Kidney epithelial cell (primary cell): ENCODE data around the gene NLRP6. TPM values are rescaled to one million over a fixed set of nuclear protein-coding genes. Genes with fewer than 3 reads are reported as not detected.

ENCODE experiments used
- DNase-seq: peaks from one replicate; pipeline ENCODE4 v3.0.0-alpha.2; 2010; ENCODE audit warnings: low read depth
- H3K27me3 ChIP-seq: 2 replicates; pipeline ENCODE4 v1.6.0; 2011; ENCODE audit warnings: low read length; ENCODE audit not compliant: control insufficient read depth, insufficient read depth
- H3K36me3 ChIP-seq: 2 replicates; pipeline ENCODE4 v1.5.1; 2011; ENCODE audit warnings: low read length; ENCODE audit not compliant: control insufficient read depth, insufficient read depth
- H3K4me3 ChIP-seq: 2 replicates; pipeline ENCODE4 v1.5.1; 2011; ENCODE audit warnings: low read depth, mild to moderate bottlenecking, control low read depth, low read length
- CTCF ChIP-seq: IDR thresholded peaks from 2 replicates; pipeline ENCODE4 v1.5.1; 2011; ENCODE audit warnings: mild to moderate bottlenecking, moderate library complexity, low read length, control low read depth, inconsistent platforms; ENCODE audit not compliant: insufficient read depth, poor library complexity, severe bottlenecking
- total RNA-seq: library from RNA; depleted of rRNA; stranded (reverse); fragments of >200 nt; gene quantifications from 2 replicates; pipeline ENCODE4 v1.2.3, GENCODE V29; 2015

The NLRP6 gene
- total RNA-seq, 1 donor from 2014 or later = not detected

GRCh38 chr11:297586-298405, 19.6 kb downstream of the NLRP6 start:
- H3K4me3 ChIP-seq = no peak overlapping the region
- no peak for DNase-seq
- no peaks in the 10 kb centered on the region for H3K36me3 ChIP-seq
- H3K27me3 ChIP-seq = peaks cover 32% of the 10 kb centered on the region
- no peak for TF ChIP-seq CTCF

GRCh38 chr11:298406-299065, 20.3 kb downstream of the NLRP6 start:
- H3K4me3 ChIP-seq = no peak overlapping the region
- no peaks in the 10 kb centered on the region for H3K36me3 ChIP-seq
- no peak for DNase-seq
- peaks cover 32% of the 10 kb centered on the region for H3K27me3 ChIP-seq
- TF ChIP-seq CTCF = no peak

- no peak for TF ChIP-seq CTCF
- no peak for DNase-seq
- Histone ChIP-seq H3K36me3 (no peaks in the 10 kb centered on the region), H3K27me3 (peaks cover 32% of the 10 kb centered on the region), H3K4me3 (no peak within 1 kb of the TSS)
These were observed 21.1 kb downstream of the NLRP6 start, which contains the start of gene IFITM5 for GRCh38 chr11:299081-299891. TSS of gene IFITM5 (minus strand) at chr11:299526. CDS start at chr11:299490, 36 bp downstream.

- no peak overlapping the region for H3K4me3 ChIP-seq
- no peak for DNase-seq
- TF ChIP-seq CTCF = peak; percentile 30
- no peaks in the 10 kb centered on the region for H3K36me3 ChIP-seq
- H3K27me3 ChIP-seq = peaks cover 32% of the 10 kb centered on the region
These were observed 21.9 kb downstream of the NLRP6 start for GRCh38 chr11:299951-300735.

GRCh38 chr11:303363-303762, 25.2 kb downstream of the NLRP6 start:
- H3K27me3 ChIP-seq = peaks cover 10% of the 10 kb centered on the region
- H3K36me3 ChIP-seq = no peaks in the 10 kb centered on the region
- DNase-seq = no peak
- TF ChIP-seq CTCF = no peak
- no peak overlapping the region for H3K4me3 ChIP-seq
